Measurements from ENCODE around the gene VSTM4.

Gene VSTM4

GRCh38 chr10:48974510-48975156 is 140.7 kb downstream of the VSTM4 start:
- no peak for TF ChIP-seq CTCF (IDR thresholded peaks at IDR 0.05; ENCODE audit: borderline replicate concordance, control extremely low read depth, extremely low read depth, insufficient read depth, missing control alignments)
- in situ Hi-C loops (cut with MboI; ENCODE audit: low sequenced_read_pairs, unreplicated experiment): no loop called here
- DNase-seq (ENCODE audit: low spot score): no peak

GRCh38 chr10:48973065-48973464 is 142.3 kb downstream of the VSTM4 start:
- in situ Hi-C loops (cut with MboI; ENCODE audit: low sequenced_read_pairs, unreplicated experiment): no loop called here
- no peak for DNase-seq (ENCODE audit: low spot score)
- TF ChIP-seq CTCF (IDR thresholded peaks at IDR 0.05; ENCODE audit: borderline replicate concordance, control extremely low read depth, extremely low read depth, insufficient read depth, missing control alignments): no peak

- DNase-seq (ENCODE audit: low spot score): no peak
- TF ChIP-seq CTCF (IDR thresholded peaks at IDR 0.05; ENCODE audit: borderline replicate concordance, control extremely low read depth, extremely low read depth, insufficient read depth, missing control alignments): no peak
- in situ Hi-C loops (cut with MboI; ENCODE audit: low sequenced_read_pairs, unreplicated experiment): no loop called here
Observed at GRCh38 chr10:48970654-48971053, 144.7 kb downstream of the VSTM4 start.

- no peak for DNase-seq (ENCODE audit: low spot score)
- in situ Hi-C loops (cut with MboI; ENCODE audit: low sequenced_read_pairs, unreplicated experiment): no loop called here
- TF ChIP-seq CTCF (IDR thresholded peaks at IDR 0.05; ENCODE audit: borderline replicate concordance, control extremely low read depth, extremely low read depth, insufficient read depth, missing control alignments): no peak
Observed at GRCh38 chr10:48970046-48970445, 145.3 kb downstream of the VSTM4 start.

- no peak for DNase-seq (ENCODE audit: low spot score)
- in situ Hi-C loops (cut with MboI; ENCODE audit: low sequenced_read_pairs, unreplicated experiment): no loop called here
- no peak for TF ChIP-seq CTCF (IDR thresholded peaks at IDR 0.05; ENCODE audit: borderline replicate concordance, control extremely low read depth, extremely low read depth, insufficient read depth, missing control alignments)
Observed at GRCh38 chr10:48968036-48968435, 147.3 kb downstream of the VSTM4 start.

GRCh38 chr10:48965460-48965859 is 149.9 kb downstream of the VSTM4 start:
- no peak for TF ChIP-seq CTCF (IDR thresholded peaks at IDR 0.05; ENCODE audit: borderline replicate concordance, control extremely low read depth, extremely low read depth, insufficient read depth, missing control alignments)
- in situ Hi-C loops (cut with MboI; ENCODE audit: low sequenced_read_pairs, unreplicated experiment): no loop called here

More at GRCh38 chr10:48965460-48965859, 149.9 kb downstream of the VSTM4 start:
- no peak for DNase-seq (ENCODE audit: low spot score)
